HEK293 (cell line): ENCODE results near the gene BLOC1S3.
A peak's percentile ranks its signal among the peaks of the same experiment; 100 is the strongest.

Experiments used
- CTCF ChIA-PET: fragments of 350-600 bp; formaldehyde crosslinking; extraction: SDS; loops from one replicate; lab custom pipeline; 2021; ENCODE audit warnings: antibody characterized with exemption; lab: Yijun Ruan, JAX
- POLR2A ChIA-PET: fragments of 300-600 bp; formaldehyde crosslinking; extraction: SDS; loops from one replicate; lab custom pipeline; 2020; ENCODE audit warnings: antibody characterized with exemption, inconsistent platforms; lab: Yijun Ruan, JAX
- H3K27ac ChIP-seq: fragments of 200-500 bp; sonication (Bioruptor generic); 2 replicates; pipeline ENCODE4 v1.5.1; 2014; ENCODE audit warnings: low read depth, low read length, control low read depth, inconsistent platforms; ENCODE audit errors: extremely low read depth
- H3K36me3 ChIP-seq, 2 experiments: fragments of 200-500 bp in 1 of 2; sonication (Bioruptor generic) in 1 of 2; 1 replicate in 1 of 2; 2 replicates in 1 of 2; pipeline ENCODE4 v1.5.1; 2014 to 2017; ENCODE audit warnings: inconsistent platforms in 2 of 2, low read length in 2 of 2; ENCODE audit not compliant: control insufficient read depth in 2 of 2, insufficient read depth in 1 of 2
- H3K4me1 ChIP-seq: fragments of 200-500 bp; sonication (Bioruptor generic); 2 replicates; pipeline ENCODE4 v1.5.1; 2014; ENCODE audit warnings: mild to moderate bottlenecking, low read length, inconsistent platforms; ENCODE audit not compliant: control insufficient read depth, insufficient read depth
- H3K4me3 ChIP-seq: 2 replicates; pipeline ENCODE4 v1.5.1; 2011; ENCODE audit warnings: low read depth, mild to moderate bottlenecking, control low read depth, low read length, moderate library complexity
- H3K9me3 ChIP-seq: fragments of 200-500 bp; sonication (Bioruptor generic); 2 replicates; pipeline ENCODE4 v1.5.1; 2014; ENCODE audit warnings: low read depth, low read length, inconsistent platforms; ENCODE audit not compliant: control insufficient read depth, insufficient read depth
- KLF8 ChIP-seq: fragments of 450-650 bp; formaldehyde crosslinking; IDR thresholded peaks from 2 replicates; pipeline ENCODE4 v1.5.1; 2016; ENCODE audit warnings: missing biosample characterization, missing genetic modification characterization
- SALL2 ChIP-seq: fragments of 450-650 bp; formaldehyde crosslinking; IDR thresholded peaks from 2 replicates; pipeline ENCODE4 v1.5.0; 2017; ENCODE audit warnings: missing biosample characterization, mild to moderate bottlenecking, missing genetic modification characterization, borderline replicate concordance
- SCRT1 ChIP-seq: fragments of 450-650 bp; formaldehyde crosslinking; IDR thresholded peaks from 2 replicates; pipeline ENCODE4 v1.5.1; 2016; ENCODE audit warnings: missing biosample characterization, missing genetic modification characterization, borderline replicate concordance
- ZBTB17 ChIP-seq: fragments of 450-650 bp; formaldehyde crosslinking; IDR thresholded peaks from 2 replicates; pipeline ENCODE4 v1.5.1; 2016; ENCODE audit warnings: missing biosample characterization, missing genetic modification characterization
- ZNF114 ChIP-seq: fragments of 450-650 bp; formaldehyde crosslinking; IDR thresholded peaks from 2 replicates; pipeline ENCODE4 v1.5.0; 2017; ENCODE audit warnings: missing biosample characterization, missing genetic modification characterization
- ZNF140 ChIP-seq: fragments of 450-650 bp; formaldehyde crosslinking; IDR thresholded peaks from 2 replicates; pipeline ENCODE4 v1.5.1; 2016; ENCODE audit warnings: missing biosample characterization, missing genetic modification characterization
- ZNF146 ChIP-seq: fragments of 450-650 bp; formaldehyde crosslinking; IDR thresholded peaks from 2 replicates; pipeline ENCODE4 v1.5.1; 2016; ENCODE audit warnings: missing biosample characterization, missing genetic modification characterization
- ZNF157 ChIP-seq: fragments of 450-650 bp; formaldehyde crosslinking; IDR thresholded peaks from 2 replicates; pipeline ENCODE4 v1.5.1; 2016; ENCODE audit warnings: missing biosample characterization, missing genetic modification characterization
- ZNF16 ChIP-seq: fragments of 450-650 bp; formaldehyde crosslinking; IDR thresholded peaks from 2 replicates; pipeline ENCODE4 v1.5.1; 2016; ENCODE audit warnings: low read depth, missing biosample characterization, missing genetic modification characterization
- ZNF48 ChIP-seq: fragments of 450-650 bp; formaldehyde crosslinking; IDR thresholded peaks from 2 replicates; pipeline ENCODE4 v1.5.1; 2016; ENCODE audit warnings: missing biosample characterization, missing genetic modification characterization
- ZNF629 ChIP-seq: fragments of 450-650 bp; formaldehyde crosslinking; IDR thresholded peaks from 2 replicates; pipeline ENCODE4 v1.5.1; 2017; ENCODE audit warnings: missing biosample characterization, missing genetic modification characterization
- ZNF677 ChIP-seq: fragments of 450-650 bp; IDR thresholded peaks from 2 replicates; pipeline ENCODE4 v1.5.0; 2018; ENCODE audit warnings: missing biosample characterization, mild to moderate bottlenecking, missing genetic modification characterization, moderate library complexity
- ZNF707 ChIP-seq: fragments of 450-650 bp; formaldehyde crosslinking; IDR thresholded peaks from 2 replicates; pipeline ENCODE4 v1.5.1; 2016; ENCODE audit warnings: missing biosample characterization, missing genetic modification characterization
- ZNF785 ChIP-seq: fragments of 450-650 bp; formaldehyde crosslinking; IDR thresholded peaks from 2 replicates; pipeline ENCODE4 v1.5.1; 2016; ENCODE audit warnings: missing biosample characterization, missing genetic modification characterization
- ZNF792 ChIP-seq: fragments of 450-650 bp; formaldehyde crosslinking; IDR thresholded peaks from 2 replicates; pipeline ENCODE4 v1.5.1; 2016; ENCODE audit warnings: missing biosample characterization, missing genetic modification characterization
- ZNF830 ChIP-seq: fragments of 450-650 bp; IDR thresholded peaks from 2 replicates; pipeline ENCODE4 v1.5.0; 2018; ENCODE audit warnings: missing biosample characterization, missing genetic modification characterization, low read depth, mild to moderate bottlenecking, moderate library complexity
- TF ChIP-seq, protein P1 (sequence below): fragments of 450-650 bp; formaldehyde crosslinking; IDR thresholded peaks from 2 replicates; pipeline ENCODE4 v1.5.1; 2016; ENCODE audit warnings: missing biosample characterization, missing genetic modification characterization
- TF ChIP-seq, protein P2 (sequence below): sonication (generic); formaldehyde crosslinking; IDR thresholded peaks from 2 replicates; pipeline ENCODE4 v1.8.1; 2022; ENCODE audit warnings: mild to moderate bottlenecking, moderate library complexity, missing genetic modification reagents
- TF ChIP-seq, protein P3 (sequence below): fragments of 450-650 bp; formaldehyde crosslinking; optimal IDR thresholded peaks from 2 replicates; pipeline ENCODE3; 2016; ENCODE audit warnings: missing biosample characterization, mild to moderate bottlenecking, missing genetic modification characterization
- TF ChIP-seq, protein P4 (sequence below): fragments of 450-650 bp; formaldehyde crosslinking; IDR thresholded peaks from 2 replicates; pipeline ENCODE4 v1.5.1; 2016; ENCODE audit warnings: missing biosample characterization, missing genetic modification characterization
- TF ChIP-seq, protein P5 (sequence below): fragments of 450-650 bp; formaldehyde crosslinking; IDR thresholded peaks from 2 replicates; pipeline ENCODE4 v1.5.1; 2017; ENCODE audit warnings: missing biosample characterization, missing genetic modification characterization
- TF ChIP-seq, protein P6 (sequence below): fragments of 450-650 bp; IDR thresholded peaks from 2 replicates; pipeline ENCODE4 v1.5.1; 2018; ENCODE audit warnings: missing biosample characterization, missing genetic modification characterization

Gene BLOC1S3

DNA sequence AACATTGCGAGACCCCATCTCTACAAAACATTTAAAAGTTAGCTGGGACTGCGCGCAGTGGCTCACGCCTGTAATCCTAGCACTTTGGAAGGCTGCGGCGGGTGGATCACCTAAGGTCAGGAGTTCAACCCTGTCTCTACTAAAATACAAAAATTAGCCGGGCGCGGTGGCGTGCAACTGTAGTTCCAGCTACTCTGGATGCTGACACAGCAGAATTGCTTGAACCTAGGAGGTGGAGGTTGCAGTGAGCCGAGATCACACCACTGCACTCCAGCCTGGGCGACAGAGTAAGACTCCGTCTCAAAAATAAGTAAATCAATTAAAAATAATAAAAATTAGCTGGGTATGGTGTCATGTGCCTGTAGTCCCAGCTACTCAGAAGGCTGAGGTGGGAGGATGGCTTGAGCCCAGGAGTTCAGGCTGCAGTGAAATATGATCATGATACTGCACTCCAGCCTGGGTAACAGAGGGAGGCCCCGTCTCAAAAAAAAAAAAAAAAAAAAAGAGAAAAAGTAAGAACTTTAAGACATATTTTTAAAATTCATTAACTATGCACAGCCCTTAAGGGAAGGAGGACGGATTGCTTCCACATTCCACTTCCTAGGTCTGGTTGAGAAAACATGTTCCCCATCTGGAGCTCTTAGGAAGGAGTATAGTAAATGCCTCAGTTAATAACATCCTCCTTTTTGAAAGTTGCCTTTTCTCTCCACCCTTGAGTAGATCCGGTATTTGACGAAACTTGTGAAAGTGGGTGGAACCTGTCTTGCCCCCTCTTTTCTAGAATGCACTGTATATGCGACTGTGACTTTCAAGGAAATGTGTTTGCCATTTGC is 40.5 kb downstream of the BLOC1S3 start:
- no peak overlapping the region for H3K4me3 ChIP-seq
- H3K36me3 ChIP-seq = no peaks in the 10 kb centered on the region
- no peak overlapping the region for H3K27ac ChIP-seq
- TF ChIP-seq ZNF16 = no peak
- no peak for TF ChIP-seq ZNF114 (tag by site-specific recombination)
- TF ChIP-seq ZNF146 = no peak
- 0 out of 2 replicates have a peak, but pooled peaks have one; percentile 15 for TF ChIP-seq ZBTB17 (tag by site-specific recombination)
- ChIA-PET POLR2A (no interaction called here), CTCF (interaction anchor here (0.6 kb wide), 1 partner anchor 15 kb away, joined by 3 read pairs; no protein-coding TSS in a partner anchor)
- H3K9me3 ChIP-seq = no peaks in the 10 kb centered on the region
- no peaks in the 10 kb centered on the region for H3K4me1 ChIP-seq

DNA sequence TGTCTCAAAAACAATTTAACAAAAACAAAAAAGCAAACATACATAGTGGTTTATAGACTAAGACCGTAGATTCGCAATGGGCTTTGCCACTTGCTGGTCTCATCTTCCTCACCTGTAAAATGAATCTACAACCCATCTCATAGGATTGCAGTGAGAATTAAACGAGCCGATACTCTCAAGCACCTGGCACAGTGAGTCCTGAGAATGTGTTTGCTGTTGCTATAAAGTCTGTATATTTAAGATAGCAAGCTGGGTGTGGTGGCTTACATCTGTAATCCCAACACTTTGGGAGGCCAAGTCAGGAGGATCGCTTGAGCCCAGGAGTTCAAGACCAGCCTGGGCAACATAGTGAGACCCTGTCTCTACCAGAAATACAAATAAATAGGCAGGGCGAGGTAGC is 44.1 kb downstream of the BLOC1S3 start:
- Histone ChIP-seq H3K27ac (no peak overlapping the region), H3K36me3 (no peaks in the 10 kb centered on the region), H3K4me3 (no peak overlapping the region), H3K9me3 (no peaks in the 10 kb centered on the region), H3K4me1 (no peaks in the 10 kb centered on the region)
- TF ChIP-seq, protein P1, sequence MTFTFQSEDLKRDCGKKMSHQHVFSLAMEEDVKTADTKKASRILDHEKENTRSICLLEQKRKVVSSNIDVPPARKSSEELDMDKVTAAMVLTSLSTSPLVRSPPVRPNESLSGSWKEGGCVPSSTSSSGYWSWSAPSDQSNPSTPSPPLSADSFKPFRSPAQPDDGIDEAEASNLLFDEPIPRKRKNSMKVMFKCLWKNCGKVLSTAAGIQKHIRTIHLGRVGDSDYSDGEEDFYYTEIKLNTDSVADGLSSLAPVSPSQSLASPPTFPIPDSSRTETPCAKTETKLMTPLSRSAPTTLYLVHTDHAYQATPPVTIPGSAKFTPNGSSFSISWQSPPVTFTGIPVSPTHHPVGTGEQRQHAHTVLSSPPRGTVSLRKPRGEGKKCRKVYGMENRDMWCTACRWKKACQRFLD = no peak
- no peak for TF ChIP-seq ZNF830
- TF ChIP-seq ZNF157 = no peak
- TF ChIP-seq ZNF792 (tag by site-specific recombination) = no peak
- TF ChIP-seq SCRT1 = no peak
- TF ChIP-seq, protein P2, sequence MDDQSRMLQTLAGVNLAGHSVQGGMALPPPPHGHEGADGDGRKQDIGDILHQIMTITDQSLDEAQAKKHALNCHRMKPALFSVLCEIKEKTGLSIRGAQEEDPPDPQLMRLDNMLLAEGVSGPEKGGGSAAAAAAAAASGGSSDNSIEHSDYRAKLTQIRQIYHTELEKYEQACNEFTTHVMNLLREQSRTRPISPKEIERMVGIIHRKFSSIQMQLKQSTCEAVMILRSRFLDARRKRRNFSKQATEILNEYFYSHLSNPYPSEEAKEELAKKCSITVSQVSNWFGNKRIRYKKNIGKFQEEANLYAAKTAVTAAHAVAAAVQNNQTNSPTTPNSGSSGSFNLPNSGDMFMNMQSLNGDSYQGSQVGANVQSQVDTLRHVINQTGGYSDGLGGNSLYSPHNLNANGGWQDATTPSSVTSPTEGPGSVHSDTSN = no peak
- no peak for TF ChIP-seq ZNF140 (tag by site-specific recombination)
- TF ChIP-seq ZNF677 = no peak
- no peak for TF ChIP-seq ZNF48 (tag by site-specific recombination)
- TF ChIP-seq KLF8 = no peak
- TF ChIP-seq, protein P3, sequence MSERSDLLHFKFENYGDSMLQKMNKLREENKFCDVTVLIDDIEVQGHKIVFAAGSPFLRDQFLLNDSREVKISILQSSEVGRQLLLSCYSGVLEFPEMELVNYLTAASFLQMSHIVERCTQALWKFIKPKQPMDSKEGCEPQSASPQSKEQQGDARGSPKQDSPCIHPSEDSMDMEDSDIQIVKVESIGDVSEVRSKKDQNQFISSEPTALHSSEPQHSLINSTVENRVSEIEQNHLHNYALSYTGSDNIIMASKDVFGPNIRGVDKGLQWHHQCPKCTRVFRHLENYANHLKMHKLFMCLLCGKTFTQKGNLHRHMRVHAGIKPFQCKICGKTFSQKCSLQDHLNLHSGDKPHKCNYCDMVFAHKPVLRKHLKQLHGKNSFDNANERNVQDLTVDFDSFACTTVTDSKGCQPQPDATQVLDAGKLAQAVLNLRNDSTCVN (tag by site-specific recombination) = no peak
- TF ChIP-seq ZNF629 (tag by site-specific recombination) = no peak
- TF ChIP-seq, protein P4, sequence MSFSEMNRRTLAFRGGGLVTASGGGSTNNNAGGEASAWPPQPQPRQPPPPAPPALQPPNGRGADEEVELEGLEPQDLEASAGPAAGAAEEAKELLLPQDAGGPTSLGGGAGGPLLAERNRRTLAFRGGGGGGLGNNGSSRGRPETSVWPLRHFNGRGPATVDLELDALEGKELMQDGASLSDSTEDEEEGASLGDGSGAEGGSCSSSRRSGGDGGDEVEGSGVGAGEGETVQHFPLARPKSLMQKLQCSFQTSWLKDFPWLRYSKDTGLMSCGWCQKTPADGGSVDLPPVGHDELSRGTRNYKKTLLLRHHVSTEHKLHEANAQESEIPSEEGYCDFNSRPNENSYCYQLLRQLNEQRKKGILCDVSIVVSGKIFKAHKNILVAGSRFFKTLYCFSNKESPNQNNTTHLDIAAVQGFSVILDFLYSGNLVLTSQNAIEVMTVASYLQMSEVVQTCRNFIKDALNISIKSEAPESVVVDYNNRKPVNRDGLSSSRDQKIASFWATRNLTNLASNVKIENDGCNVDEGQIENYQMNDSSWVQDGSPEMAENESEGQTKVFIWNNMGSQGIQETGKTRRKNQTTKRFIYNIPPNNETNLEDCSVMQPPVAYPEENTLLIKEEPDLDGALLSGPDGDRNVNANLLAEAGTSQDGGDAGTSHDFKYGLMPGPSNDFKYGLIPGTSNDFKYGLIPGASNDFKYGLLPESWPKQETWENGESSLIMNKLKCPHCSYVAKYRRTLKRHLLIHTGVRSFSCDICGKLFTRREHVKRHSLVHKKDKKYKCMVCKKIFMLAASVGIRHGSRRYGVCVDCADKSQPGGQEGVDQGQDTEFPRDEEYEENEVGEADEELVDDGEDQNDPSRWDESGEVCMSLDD (tag by site-specific recombination) = no peak
- TF ChIP-seq, protein P5, sequence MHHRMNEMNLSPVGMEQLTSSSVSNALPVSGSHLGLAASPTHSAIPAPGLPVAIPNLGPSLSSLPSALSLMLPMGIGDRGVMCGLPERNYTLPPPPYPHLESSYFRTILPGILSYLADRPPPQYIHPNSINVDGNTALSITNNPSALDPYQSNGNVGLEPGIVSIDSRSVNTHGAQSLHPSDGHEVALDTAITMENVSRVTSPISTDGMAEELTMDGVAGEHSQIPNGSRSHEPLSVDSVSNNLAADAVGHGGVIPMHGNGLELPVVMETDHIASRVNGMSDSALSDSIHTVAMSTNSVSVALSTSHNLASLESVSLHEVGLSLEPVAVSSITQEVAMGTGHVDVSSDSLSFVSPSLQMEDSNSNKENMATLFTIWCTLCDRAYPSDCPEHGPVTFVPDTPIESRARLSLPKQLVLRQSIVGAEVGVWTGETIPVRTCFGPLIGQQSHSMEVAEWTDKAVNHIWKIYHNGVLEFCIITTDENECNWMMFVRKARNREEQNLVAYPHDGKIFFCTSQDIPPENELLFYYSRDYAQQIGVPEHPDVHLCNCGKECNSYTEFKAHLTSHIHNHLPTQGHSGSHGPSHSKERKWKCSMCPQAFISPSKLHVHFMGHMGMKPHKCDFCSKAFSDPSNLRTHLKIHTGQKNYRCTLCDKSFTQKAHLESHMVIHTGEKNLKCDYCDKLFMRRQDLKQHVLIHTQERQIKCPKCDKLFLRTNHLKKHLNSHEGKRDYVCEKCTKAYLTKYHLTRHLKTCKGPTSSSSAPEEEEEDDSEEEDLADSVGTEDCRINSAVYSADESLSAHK (tag by site-specific recombination) = no peak
- TF ChIP-seq ZNF785 (tag by site-specific recombination) = no peak
- TF ChIP-seq SALL2 (tag by site-specific recombination) = no peak
- no peak for TF ChIP-seq ZNF707 (tag by site-specific recombination)
- TF ChIP-seq, protein P6, sequence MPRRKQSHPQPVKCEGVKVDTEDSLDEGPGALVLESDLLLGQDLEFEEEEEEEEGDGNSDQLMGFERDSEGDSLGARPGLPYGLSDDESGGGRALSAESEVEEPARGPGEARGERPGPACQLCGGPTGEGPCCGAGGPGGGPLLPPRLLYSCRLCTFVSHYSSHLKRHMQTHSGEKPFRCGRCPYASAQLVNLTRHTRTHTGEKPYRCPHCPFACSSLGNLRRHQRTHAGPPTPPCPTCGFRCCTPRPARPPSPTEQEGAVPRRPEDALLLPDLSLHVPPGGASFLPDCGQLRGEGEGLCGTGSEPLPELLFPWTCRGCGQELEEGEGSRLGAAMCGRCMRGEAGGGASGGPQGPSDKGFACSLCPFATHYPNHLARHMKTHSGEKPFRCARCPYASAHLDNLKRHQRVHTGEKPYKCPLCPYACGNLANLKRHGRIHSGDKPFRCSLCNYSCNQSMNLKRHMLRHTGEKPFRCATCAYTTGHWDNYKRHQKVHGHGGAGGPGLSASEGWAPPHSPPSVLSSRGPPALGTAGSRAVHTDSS (tag by site-specific recombination) = no peak
- ChIA-PET CTCF (interaction anchor here (0.9 to 1.3 kb wide), 3 partner anchors 12 to 27 kb away, joined by 3 to 4 read pairs (median 4); no protein-coding TSS in a partner anchor), POLR2A (no interaction called here)
